Esophagus (tissue), 2 donors: ENCODE measurements around the gene R3HDM1. TPM values are rescaled to one million over a fixed set of nuclear protein-coding genes. Genes with fewer than 3 reads are reported as not detected.
A peak's percentile ranks its signal among the peaks of the same experiment; 100 is the strongest.
"Not testable (repeated sequence)": the region's sequence is repeated elsewhere in the genome, so short reads cannot be mapped to it uniquely, and the experiment has no call there.

Source experiments
- H3K27ac ChIP-seq, 2 donors: one replicate each; pipeline ENCODE4 v1.5.1; 2013; ENCODE audit warnings: low read depth in 2 of 2, mild to moderate bottlenecking in 2 of 2, inconsistent platforms in 1 of 2, low read length in 1 of 2, moderate library complexity in 1 of 2
- H3K27me3 ChIP-seq, 2 donors: one replicate each; pipeline ENCODE4 v1.6.1; 2013; ENCODE audit warnings: low read length in 2 of 2, control low read depth in 1 of 2, mild to moderate bottlenecking in 1 of 2; ENCODE audit not compliant: insufficient read depth in 2 of 2, control insufficient read depth in 1 of 2
- H3K36me3 ChIP-seq, 2 donors: one replicate each; pipeline ENCODE4 v1.6.1; 2013; ENCODE audit warnings: low read length in 1 of 2; ENCODE audit not compliant: control insufficient read depth in 2 of 2, insufficient read depth in 2 of 2
- H3K4me1 ChIP-seq, 2 donors: one replicate each; pipeline ENCODE4 v1.6.1; 2013; ENCODE audit warnings: low read length in 1 of 2; ENCODE audit not compliant: control insufficient read depth in 2 of 2, insufficient read depth in 2 of 2
- H3K4me3 ChIP-seq, 2 donors: one replicate each; pipeline ENCODE4 v1.5.1; 2013; ENCODE audit warnings: low read length in 2 of 2, mild to moderate bottlenecking in 2 of 2, low read depth in 1 of 2, moderate library complexity in 1 of 2
- H3K9me3 ChIP-seq, 2 donors: one replicate each; pipeline ENCODE4 v1.6.1; 2013; ENCODE audit warnings: mild to moderate bottlenecking in 2 of 2, low read depth in 1 of 2, low read length in 1 of 2, moderate library complexity in 1 of 2; ENCODE audit not compliant: control insufficient read depth in 2 of 2, insufficient read depth in 1 of 2
- WGBS, 2 donors: extraction: QIAGEN DNeasy Blood & Tissue Kit; methylation state at CpG; one replicate each; pipeline ENCODE4 v1.1.7; 2013; 5-methylcytosine and 5-hydroxymethylcytosine counted together
- polyA plus RNA-seq, 2 donors: library from polyadenylated mRNA; stranded (reverse); fragments of 200-250 nt; gene quantifications; one replicate each; pipeline ENCODE4 v1.2.3, GENCODE V29; 2013
- donor health status: healthy with polysubstance abuse.
- donor health status: Bipolar disorder and iron deficiency.

The R3HDM1 gene
- polyA plus RNA-seq, 2 donors, result 5.3 to 6.8 TPM

GRCh38 chr2:135528006-135528405 lies 3.3 kb upstream of the R3HDM1 start:
- Histone ChIP-seq H3K9me3 (no peaks in the 10 kb centered on the region), H3K27me3 (no peaks in the 10 kb centered on the region)
- 78 to 86% methylated on average over 3 of the region's 3 CpGs for WGBS, 2 donors

GRCh38 chr2:135530313-135531230 lies 712 bp upstream of the R3HDM1 start, which contains the start of gene ZRANB3:
TSS of gene ZRANB3 (minus strand) at chr2:135531218.
- WGBS, 2 donors, result 0% methylated on average over 46 of the region's 46 CpGs
- peak within 1 kb of the TSS; percentile 90 to 96 for H3K4me3 ChIP-seq
- H3K4me1 ChIP-seq, result peaks cover 4 to 6% of the 10 kb centered on the region in 2 donors
- no peaks in the 10 kb centered on the region for H3K27me3 ChIP-seq
- H3K27ac ChIP-seq, result peak within 1 kb of the TSS; percentile 90 to 92
- no peaks in the 10 kb centered on the region for H3K36me3 ChIP-seq
- no peaks in the 10 kb centered on the region for H3K9me3 ChIP-seq

More at GRCh38 chr2:135528006-135528405, 3.3 kb upstream of the R3HDM1 start:
- Histone ChIP-seq H3K4me1 (peaks cover 4 to 6% of the 10 kb centered on the region in 2 donors), H3K27ac (no peak overlapping the region), H3K4me3 (no peak overlapping the region), H3K36me3 (no peaks in the 10 kb centered on the region)

GRCh38 chr2:135532581-135532980 lies 1.3 kb downstream of the R3HDM1 start:
- no peak overlapping the region for H3K4me3 ChIP-seq
- WGBS, 2 donors, result 42 to 44% methylated on average over 3 of the region's 3 CpGs
- H3K27ac ChIP-seq, result no peak overlapping the region
- H3K36me3 ChIP-seq, result no peaks in the 10 kb centered on the region
- H3K4me1 ChIP-seq, result peaks cover 4 to 6% of the 10 kb centered on the region in 2 donors
- no peaks in the 10 kb centered on the region for H3K27me3 ChIP-seq
- H3K9me3 ChIP-seq, result no peaks in the 10 kb centered on the region

DNA sequence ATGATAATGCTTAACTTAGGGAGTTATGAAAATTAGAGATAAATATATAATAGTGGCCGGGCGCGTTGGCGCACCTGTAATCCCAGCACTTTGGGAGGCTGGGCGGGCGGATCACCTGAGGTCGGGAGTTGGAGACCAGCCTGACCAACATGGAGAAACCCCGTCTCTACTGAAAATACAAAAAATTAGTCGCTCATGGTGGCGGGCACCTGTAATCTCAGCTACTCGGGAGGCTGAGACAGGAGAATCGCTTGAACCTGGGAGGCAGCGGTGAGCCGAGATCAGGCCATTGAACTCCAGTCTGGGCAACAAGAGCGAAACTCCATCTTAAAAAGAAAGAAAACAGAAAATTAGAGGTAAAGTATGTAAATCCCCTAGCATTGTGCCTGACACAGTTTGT lies 2.3 kb downstream of the R3HDM1 start:
- not testable (repeated sequence) for H3K9me3 ChIP-seq, H3K36me3 ChIP-seq, H3K27me3 ChIP-seq, H3K4me1 ChIP-seq, H3K27ac ChIP-seq, H3K4me3 ChIP-seq
- WGBS, 2 donors, result 97 to 99% methylated on average over 15 of the region's 15 CpGs

- 89 to 90% methylated on average over 3 of the region's 3 CpGs for WGBS, 2 donors
- no peak overlapping the region for H3K27ac ChIP-seq
- H3K36me3 ChIP-seq, result no peaks in the 10 kb centered on the region
- no peaks in the 10 kb centered on the region for H3K9me3 ChIP-seq
- no peaks in the 10 kb centered on the region for H3K27me3 ChIP-seq
- no peak overlapping the region for H3K4me3 ChIP-seq
- no peaks in the 10 kb centered on the region for H3K4me1 ChIP-seq
Measured at GRCh38 chr2:135546436-135546835, 15.2 kb downstream of the R3HDM1 start.

- WGBS, 2 donors, result 94 to 96% methylated on average over 3 of the region's 3 CpGs
- Histone ChIP-seq H3K4me1 (no peaks in the 10 kb centered on the region), H3K27ac (no peak overlapping the region), H3K27me3 (no peaks in the 10 kb centered on the region), H3K4me3 (no peak overlapping the region), H3K9me3 (no peaks in the 10 kb centered on the region), H3K36me3 (no peaks in the 10 kb centered on the region)
Measured at GRCh38 chr2:135547311-135547710, 16.0 kb downstream of the R3HDM1 start.

- H3K4me1 ChIP-seq, result no peaks in the 10 kb centered on the region
- H3K4me3 ChIP-seq, result no peak overlapping the region
- H3K27ac ChIP-seq, result no peak overlapping the region
- H3K9me3 ChIP-seq, result no peaks in the 10 kb centered on the region
- no peaks in the 10 kb centered on the region for H3K36me3 ChIP-seq
- WGBS, 2 donors, result 85 to 89% methylated on average over 5 of the region's 5 CpGs
- H3K27me3 ChIP-seq, result no peaks in the 10 kb centered on the region
Measured at GRCh38 chr2:135551356-135551755, 20.1 kb downstream of the R3HDM1 start.

- WGBS, 2 donors, result 81 to 84% methylated on average over 4 of the region's 4 CpGs
Measured at GRCh38 chr2:135552887-135553286, 21.6 kb downstream of the R3HDM1 start.

GRCh38 chr2:135555311-135555710 lies 24.0 kb downstream of the R3HDM1 start:
- Histone ChIP-seq H3K4me1 (no peaks in the 10 kb centered on the region), H3K36me3 (no peaks in the 10 kb centered on the region), H3K27ac (no peak overlapping the region), H3K9me3 (no peaks in the 10 kb centered on the region), H3K27me3 (no peaks in the 10 kb centered on the region), H3K4me3 (no peak overlapping the region)
- 91 to 92% methylated on average over 4 of the region's 4 CpGs for WGBS, 2 donors

More at GRCh38 chr2:135552887-135553286, 21.6 kb downstream of the R3HDM1 start:
- no peak overlapping the region for H3K4me3 ChIP-seq
- no peaks in the 10 kb centered on the region for H3K36me3 ChIP-seq
- no peaks in the 10 kb centered on the region for H3K27me3 ChIP-seq
- no peak overlapping the region for H3K27ac ChIP-seq
- no peaks in the 10 kb centered on the region for H3K9me3 ChIP-seq
- H3K4me1 ChIP-seq, result no peaks in the 10 kb centered on the region

GRCh38 chr2:135557530-135557929 lies 26.2 kb downstream of the R3HDM1 start:
- 86 to 87% methylated on average over 1 of the region's 1 CpG for WGBS, 2 donors
- Histone ChIP-seq H3K27me3 (no peaks in the 10 kb centered on the region), H3K4me3 (no peak overlapping the region), H3K27ac (no peak overlapping the region), H3K36me3 (no peaks in the 10 kb centered on the region), H3K9me3 (no peaks in the 10 kb centered on the region), H3K4me1 (no peaks in the 10 kb centered on the region)
